B cell (primary cell): ENCODE measurements around the gene MPND.

ENCODE experiments used
- EZH2 ChIP-seq: IDR thresholded peaks from 2 replicates; pipeline ENCODE4 v1.6.1; 2012; ENCODE audit warnings: borderline replicate concordance, low read depth, mild to moderate bottlenecking, moderate library complexity, low read length; ENCODE audit not compliant: insufficient read depth, poor library complexity, severe bottlenecking
- TF ChIP-seq, protein P1 (sequence below): fragments of 200-600 bp; IDR thresholded peaks from one replicate; pipeline ENCODE4 v1.8.0; 2022; ENCODE audit warnings: antibody characterized with exemption, mild to moderate bottlenecking

DNA sequence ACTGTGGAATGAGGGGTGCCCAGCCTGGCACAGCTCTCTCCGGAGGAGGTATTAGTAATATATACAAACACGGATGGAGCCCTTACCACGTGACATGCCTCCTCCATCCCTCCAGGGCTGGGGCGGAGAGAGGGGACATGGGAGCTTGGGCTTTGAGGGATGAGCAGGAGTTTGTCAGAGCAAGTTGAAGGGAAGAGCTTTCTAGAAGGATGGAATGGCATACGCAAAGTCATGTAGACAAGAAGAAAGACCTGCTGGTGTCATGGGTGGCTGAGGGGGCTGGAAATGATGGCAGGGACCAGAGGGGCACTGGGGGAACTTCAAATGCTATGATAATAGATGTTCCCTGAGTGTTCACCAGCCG is 2.6 kb downstream of the MPND start:
- TF ChIP-seq, protein P1, sequence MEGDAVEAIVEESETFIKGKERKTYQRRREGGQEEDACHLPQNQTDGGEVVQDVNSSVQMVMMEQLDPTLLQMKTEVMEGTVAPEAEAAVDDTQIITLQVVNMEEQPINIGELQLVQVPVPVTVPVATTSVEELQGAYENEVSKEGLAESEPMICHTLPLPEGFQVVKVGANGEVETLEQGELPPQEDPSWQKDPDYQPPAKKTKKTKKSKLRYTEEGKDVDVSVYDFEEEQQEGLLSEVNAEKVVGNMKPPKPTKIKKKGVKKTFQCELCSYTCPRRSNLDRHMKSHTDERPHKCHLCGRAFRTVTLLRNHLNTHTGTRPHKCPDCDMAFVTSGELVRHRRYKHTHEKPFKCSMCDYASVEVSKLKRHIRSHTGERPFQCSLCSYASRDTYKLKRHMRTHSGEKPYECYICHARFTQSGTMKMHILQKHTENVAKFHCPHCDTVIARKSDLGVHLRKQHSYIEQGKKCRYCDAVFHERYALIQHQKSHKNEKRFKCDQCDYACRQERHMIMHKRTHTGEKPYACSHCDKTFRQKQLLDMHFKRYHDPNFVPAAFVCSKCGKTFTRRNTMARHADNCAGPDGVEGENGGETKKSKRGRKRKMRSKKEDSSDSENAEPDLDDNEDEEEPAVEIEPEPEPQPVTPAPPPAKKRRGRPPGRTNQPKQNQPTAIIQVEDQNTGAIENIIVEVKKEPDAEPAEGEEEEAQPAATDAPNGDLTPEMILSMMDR: no peak
- TF ChIP-seq EZH2: no peak
